OCI-M1 (cell line): ENCODE data around the gene GATAD1.
"Not testable (repeated sequence)": the region's sequence is repeated elsewhere in the genome, so short reads cannot be mapped to it uniquely, and the experiment has no call there.

ENCODE experiments used
- DNase-seq: peaks from one replicate; lab custom pipeline; 2025; lab: John Stamatoyannopoulos, UW

GATAD1 gene

DNA sequence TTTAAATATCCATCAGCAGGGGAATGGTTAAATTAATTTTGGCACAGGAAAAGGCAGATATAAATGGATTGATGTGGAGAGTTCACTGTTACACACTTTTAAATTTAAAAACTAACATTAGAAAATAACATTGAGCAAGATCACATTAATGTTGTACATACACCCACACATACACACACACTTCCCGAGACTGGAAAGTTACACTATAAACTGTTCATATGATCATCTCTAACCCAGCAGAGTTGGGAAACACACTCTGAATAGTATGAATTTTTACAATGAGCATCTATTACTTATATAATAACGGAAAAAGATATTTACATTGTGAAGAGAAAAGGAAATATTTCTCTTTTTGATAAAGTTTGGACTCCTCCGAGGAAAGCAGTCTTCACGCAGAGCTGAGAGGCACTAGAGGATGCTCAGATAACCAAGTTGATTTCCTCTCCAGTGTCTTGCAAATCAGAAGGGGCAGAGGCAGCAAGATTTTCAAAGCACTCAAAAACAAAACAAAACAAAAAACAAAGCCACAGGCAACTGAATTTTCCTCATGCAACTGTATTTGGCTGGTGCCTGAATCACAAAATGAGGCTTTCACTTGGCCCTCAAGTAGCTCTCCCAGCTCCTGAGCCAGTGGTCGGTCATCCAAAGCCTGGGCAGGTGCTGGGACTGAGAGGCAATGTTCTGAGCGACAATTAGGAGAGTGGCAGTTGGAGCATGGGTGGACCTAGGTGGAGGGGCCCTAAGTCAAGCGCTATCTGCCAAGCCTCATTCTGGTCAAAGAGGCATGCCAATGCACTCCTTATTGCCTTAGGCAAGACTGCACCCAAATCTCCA lies 10.5 kb upstream of the GATAD1 start:
- DNase-seq = no peak

DNA sequence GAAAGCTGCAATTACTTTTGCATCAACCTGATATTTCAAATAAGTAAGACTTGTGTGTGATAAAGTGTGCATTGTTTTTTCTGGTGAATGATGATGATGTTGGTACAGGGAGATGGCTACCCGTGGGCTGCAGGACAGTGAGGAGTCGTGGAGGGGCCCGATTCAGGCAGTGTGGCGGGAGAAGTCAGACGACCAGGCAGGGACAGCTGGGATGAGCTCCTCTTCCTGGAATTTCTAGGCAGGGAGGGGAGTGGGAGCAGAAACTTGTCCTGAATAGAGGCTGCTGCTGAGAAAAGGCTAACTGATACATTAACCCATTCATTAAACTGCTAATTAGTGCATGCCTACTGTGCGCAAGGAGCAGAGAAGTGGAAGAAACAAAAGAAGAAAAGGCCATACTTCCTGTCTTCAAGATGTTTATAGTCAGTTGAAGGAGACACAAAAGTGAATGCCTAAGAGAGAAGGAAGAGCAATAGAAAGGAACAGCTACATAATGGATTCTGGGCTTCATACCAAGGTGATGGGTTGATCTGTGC lies 9.3 kb upstream of the GATAD1 start:
- DNase-seq = no peak

DNA sequence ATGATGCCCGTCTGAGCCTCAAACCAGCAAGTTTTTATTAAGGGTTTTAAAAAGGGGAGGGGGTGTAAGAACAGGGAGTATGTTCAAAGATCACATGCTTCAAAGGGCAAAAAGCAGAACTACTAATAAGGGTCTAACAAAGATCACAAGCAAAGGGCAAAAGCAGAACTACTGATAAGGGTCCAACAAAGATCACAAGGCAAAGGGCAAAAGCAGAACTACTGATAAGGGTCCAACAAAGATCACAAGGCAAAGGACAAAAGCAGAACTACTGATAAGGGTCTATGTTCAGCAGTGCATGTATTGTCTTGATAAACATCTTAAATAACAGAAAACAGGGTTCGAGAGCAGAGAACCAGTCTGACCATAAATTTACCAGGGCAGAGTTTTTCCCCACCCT lies 4.6 kb upstream of the GATAD1 start:
- DNase-seq = peak; percentile 100

DNA sequence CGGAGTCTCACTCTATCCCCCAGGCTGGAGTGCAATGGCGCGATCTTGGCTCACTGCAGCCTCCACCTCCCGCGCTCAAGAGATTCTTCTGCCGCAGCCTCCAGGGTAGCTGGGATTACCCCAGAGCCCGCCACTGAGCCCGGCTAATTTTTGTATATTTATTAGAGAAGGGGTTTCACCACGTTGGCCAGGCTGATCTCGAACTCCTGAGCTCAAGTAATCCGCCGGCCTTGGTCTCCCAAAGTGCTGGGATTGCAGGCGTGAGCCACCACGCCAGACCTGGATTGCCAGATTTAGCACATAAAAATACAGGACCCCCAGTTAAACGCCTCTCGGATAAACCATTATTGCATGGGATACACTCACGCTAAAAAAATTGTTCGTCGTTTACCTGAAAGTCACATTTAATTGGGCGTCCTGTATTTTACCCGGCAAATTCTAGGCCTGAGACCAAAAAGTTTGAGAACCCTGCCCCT lies 375 bp upstream of the GATAD1 start:
- DNase-seq = no peak

DNA sequence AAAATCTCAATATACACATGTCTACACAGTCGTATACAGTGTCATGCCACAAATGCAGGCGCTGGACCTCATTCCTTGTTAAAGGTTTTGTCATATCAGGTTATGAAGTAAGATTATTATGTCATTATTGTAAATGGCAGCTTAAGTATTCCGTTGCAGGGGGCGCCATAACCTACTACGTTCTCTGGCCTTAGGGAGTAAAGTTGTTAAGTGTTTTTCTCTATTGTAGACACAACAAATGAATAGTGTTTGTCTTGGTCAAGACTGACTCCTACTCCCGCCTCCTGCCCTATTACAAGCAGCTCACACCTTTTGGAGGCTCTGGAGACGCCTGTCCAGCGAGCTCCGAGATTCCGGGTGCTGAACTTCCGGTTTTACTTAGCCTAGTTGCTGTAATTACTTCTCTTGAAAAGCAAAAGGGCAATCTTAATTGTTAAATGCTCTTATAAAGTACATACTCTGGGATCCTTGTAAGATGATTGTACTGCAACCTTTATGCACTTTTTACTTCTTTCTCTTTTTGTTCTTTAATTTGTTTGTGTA lies 994 bp downstream of the GATAD1 start:
- DNase-seq = peak; percentile 100

DNA sequence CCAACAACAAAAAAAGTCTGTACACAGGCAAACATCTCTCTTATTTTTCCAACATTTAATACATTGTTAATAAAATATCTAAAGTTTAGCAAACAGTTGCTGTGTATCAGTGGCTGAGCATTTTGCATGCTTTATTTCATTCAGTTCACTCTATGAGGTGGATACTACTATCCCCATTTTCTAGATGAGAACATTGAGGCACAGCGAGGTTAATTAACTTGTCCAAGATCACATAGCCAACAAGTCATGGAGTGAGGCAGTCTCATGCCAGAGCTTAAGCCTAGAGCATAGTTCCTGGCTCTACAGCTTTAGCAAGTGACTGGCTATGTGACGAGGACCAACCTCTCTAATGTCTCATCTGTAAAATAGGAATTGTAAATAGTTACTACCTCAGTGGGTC lies 4.4 kb downstream of the GATAD1 start:
- DNase-seq = no peak

DNA sequence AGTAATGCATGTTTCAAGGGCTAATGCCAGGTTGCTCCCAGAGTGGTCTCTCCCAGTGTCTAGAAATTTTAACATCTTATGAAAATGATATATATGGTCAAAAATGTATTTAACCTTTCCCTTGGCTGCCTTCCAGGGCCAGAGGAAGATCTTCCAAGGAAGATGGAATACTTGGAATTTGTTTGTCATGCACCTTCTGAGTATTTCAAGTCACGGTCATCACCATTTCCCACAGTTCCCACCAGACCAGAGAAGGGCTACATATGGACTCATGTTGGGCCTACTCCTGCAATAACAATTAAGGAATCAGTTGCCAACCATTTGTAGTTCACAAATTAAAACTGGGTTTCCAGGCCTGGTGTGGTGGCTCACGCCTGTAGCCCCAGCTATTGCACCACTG lies 9.0 kb downstream of the GATAD1 start:
- DNase-seq = no peak

DNA sequence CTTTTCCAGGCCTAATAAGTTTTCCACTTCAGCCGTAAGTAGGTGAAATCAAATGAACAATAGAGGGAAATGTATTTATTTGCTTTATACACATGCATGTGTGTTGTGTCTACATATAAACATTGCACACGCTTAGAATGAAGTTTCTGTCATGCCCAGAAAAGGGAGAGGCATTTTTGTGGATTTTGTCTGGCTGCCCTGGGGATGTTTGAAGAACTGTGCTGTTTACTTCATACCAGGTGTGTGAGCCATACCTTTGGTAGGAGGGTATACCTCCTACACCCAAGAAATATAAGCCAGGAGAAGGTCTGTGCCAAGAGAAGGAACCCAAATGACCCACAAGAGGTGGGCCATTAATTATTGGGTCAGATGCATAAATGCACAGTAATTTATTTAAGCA lies 12.8 kb downstream of the GATAD1 start:
- DNase-seq = no peak

DNA sequence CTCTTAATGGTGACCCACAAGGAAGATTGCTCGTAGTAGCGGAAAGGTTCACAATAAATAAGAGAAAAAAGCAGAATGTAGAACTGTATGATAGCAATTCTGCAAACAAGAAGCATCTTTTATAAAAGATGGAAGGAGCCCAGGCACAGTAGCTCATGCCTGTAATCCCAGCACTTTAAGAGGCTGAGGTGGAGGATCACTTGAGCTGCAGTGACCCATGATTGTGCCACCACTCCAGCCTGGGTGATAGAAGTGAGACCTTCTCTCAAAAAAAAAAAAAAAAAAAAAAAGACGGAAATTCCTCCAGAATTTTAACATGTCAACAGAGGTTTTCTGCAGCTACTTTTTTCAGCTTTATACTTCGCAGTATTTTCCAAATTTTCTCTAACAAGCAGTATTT lies 13.2 kb downstream of the GATAD1 start:
- DNase-seq = no peak

DNA sequence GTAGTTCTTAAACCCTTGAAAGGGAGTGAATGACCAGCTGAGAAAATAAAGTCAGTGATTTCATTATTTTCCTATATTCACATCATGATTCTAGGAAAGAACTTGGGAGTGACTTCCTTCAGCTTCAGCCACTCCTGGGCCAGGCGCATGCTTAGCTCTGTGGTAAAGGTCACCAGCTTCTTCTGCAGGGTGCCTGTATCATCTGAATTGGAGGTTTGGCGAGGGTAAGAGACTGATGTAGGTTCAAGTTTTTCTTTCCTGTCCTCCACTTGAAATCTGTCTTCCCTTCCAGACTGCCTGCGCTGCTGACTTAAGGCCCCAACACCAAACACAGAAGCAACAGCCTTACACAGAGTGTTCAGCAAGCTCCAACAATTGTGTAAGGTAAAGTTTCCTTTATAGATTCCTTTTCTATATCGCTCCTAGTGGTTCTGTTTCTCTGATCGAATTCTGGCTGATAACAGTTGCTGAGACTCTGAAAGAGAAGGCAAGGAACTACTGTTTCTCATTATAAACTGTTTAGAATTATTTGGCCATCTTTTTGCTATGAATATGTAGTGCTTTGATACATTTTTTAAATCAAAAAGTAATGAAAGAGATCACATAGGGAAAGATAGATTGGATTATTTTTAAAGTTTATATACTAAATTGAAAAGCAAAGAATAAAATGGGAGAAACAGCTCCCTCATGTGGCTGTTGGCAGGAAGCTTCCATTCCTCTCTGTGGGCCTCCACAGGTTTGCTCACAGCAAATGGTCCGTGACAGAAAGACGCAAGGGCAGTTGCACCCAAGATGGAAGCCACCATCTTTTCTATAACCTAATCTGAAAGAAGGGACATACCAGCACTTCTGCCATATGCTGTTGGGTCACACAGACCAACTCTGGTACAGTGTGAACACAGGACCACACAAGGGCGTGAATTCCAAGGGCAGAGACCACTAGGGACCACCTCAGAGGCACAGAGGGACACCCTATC lies 14.0 kb downstream of the GATAD1 start:
- DNase-seq = peak; percentile 100

DNA sequence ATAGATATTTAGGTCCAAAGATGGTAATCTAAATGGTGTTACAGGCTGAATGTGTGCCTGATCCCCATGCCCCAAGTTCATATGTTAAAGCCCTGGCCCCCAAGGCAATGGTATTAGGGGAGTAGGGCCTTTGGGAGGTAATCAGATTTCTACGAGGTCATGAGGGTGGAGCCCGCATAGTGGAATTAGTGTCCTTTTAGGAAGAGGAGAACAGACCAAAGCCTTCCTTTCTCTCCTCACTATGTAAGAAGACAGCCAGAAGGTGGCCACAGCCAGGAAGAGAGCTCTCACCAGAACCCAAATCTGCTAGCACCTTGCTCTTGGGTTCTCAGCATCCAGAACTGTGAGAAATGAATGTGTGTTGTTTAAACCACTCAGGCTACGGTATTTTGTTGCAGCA lies 15.3 kb downstream of the GATAD1 start:
- no peak for DNase-seq

DNA sequence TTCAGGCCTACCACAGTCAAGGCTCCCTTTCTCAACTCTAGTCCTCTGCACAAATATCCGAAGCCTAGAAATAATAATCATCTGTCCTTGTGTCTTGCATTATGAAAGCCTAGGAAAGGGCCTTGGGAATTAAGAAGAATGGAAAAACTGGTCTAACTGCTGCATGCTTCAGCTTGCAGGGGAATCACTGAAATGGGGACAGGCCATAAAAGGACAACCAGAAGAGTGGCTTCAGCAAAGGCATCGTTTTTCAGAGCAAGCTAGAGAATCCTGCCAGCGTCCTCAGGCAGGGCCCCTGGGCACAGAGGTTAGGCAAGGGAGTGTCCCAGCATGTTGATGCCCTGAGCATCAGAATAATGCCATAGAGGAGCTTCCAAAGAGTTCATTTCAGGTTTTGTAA lies 17.2 kb downstream of the GATAD1 start:
- DNase-seq = no peak

DNA sequence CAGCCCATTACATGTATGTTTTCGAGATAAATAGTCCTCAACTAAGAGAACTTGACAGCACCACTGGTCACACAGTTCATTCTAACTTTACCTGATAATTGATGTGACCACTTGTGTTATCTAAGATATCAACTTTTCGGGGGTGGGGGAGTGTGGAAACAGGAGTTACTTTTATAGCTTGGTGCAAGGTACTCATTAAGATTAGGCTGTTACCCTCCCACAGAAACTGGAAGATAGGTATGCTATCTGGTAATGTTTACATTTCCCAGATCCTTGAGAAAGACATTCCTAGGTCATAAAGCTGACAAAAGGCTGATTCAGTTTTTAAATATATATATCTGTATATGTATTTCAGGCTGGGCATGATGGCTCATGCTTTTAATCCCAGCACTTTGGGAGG lies 19.4 kb downstream of the GATAD1 start:
- no peak for DNase-seq

DNA sequence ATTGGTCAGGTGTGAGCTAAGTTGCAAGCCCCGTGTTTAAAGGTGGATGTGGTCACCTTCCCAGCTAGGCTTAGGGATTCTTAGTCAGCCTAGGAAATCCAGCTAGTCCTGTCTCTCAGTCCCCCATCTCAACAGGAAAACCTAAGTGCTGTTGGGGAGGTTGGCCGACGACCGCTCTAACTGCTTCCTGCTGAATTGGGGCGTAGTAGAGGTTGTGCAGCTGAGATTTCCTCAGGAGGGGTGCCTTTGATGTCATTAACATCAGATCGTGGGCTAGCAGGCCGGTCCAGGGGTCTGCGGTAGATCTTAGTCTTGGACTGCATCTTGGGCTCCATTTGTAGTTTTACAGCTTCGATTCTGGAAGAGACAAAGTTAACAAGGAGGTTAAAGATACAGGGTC lies 21.3 kb downstream of the GATAD1 start:
- not testable (repeated sequence) for DNase-seq

DNA sequence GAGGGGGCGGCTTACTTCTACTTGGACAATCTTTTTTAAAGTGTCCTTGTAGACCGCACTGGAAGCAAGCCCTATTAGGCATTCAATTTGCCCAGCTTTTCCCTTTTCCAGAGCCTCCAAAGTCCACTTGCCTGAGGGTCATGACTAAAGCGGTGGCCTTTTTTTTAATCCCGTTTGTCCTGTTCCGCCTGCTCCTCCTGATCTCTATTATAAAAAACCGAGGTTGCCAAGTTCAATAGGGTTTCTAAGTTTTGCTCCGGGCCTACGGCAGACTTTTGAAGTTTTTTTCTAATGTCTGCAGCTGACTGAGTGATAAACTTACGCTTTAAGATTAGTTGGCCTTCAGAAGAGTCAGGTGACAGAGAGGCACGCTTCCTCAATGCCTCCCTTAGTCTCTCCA lies 26.7 kb downstream of the GATAD1 start:
- not testable (repeated sequence) for DNase-seq

DNA sequence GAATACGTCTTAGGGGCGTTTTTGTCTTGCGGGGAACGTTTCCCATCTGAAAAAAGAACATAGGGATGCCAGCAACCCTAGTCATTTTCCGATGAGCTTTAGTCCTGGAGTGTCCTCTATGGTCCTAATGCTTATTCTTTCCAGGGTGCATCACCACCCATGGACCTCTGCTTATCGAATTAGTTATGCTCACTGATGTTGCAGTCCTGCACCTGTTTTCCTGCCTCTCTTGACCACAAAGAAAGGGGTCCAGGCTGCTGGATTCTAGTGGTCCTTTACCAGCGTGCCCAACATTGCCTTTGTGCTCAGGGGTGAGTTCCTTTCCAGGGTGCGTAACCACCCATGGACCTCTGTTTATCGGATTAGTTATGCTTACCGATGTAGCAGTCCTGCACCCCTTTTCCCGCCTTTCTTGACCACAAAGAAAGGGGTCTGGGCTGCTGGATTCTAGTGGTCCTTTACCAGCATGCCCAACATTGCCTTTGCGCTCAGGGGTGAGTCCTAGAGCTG lies 28.0 kb downstream of the GATAD1 start:
- not testable (repeated sequence) for DNase-seq

DNA sequence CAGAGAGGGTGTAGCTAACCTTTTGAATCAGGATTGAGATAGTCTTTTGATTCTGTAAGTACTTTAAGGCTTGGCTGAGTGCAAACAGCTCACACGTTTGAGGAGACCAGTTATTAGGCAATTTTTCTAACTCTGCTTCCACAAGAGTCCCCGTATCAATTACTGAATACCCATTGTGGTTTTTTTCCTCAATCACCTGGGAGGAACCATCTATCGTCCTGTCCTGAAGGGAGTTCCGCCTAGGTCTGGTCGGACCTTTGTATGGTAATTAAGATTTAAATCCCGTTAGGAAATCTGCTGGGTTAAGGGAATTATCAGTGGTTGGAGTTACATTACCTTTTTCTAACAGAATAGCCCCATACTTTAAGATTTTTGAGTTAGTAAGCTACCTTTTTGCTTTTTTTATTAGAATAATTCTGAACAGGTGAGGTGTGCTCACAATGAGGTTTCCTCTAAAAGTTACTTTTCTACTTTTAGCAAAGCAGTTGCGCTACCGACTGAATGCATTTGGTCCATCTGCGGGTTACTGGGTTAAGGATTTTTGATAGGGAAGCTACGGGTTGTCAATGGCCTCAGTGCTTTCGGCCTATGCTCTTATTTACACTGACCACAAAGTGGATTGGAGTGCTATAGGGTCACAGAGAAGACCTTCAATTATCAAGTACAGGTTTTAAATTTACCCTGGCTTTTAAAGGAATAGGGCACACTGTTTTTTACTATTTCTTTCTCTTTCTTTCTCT lies 28.7 kb downstream of the GATAD1 start:
- DNase-seq = not testable (repeated sequence)

DNA sequence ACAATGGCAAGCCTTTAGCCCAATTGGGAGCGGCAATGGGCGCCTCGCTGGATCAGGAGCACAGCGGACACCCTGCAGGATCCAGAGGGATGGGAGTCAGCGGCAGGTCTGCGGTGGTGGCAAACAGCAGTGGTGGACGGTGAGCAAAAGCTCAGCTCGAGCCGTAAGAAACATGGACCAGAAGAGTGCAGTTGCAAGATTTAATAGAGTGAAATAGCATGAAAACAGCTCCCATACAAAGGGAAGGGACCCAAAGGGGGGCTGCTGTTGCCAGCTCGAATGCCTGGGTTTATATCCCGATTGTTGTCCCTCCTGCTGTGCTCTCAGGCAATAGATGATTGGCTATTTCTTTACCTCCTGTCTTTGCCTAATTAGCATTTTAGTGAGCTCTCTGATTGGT lies 30.4 kb downstream of the GATAD1 start, which contains the start of gene ERVW-1:
TSS of gene ERVW-1 (minus strand) at position 266 of the 400 bp plus-strand sequence. CDS start 7,565 bp downstream, outside the sequence.
- not testable (repeated sequence) for DNase-seq

DNA sequence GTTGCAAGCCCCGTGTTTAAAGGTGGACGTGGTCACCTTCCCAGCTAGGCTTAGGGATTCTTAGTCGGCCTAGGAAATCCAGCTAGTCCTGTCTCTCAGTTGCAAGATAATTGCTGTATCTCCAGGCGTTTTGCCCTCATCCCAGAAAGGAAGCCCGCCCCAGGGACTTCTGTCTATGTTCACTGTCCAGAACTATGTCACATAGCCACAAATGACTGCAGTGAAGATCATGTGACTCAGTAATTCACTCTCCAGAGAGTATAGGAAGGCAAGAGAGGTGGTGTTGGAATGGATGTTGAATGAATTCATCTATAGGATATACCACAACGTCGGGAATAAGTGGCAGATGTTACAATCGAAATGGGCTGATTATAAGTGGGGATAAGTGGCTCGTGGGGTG lies 30.8 kb downstream of the GATAD1 start:
- no peak for DNase-seq

DNA sequence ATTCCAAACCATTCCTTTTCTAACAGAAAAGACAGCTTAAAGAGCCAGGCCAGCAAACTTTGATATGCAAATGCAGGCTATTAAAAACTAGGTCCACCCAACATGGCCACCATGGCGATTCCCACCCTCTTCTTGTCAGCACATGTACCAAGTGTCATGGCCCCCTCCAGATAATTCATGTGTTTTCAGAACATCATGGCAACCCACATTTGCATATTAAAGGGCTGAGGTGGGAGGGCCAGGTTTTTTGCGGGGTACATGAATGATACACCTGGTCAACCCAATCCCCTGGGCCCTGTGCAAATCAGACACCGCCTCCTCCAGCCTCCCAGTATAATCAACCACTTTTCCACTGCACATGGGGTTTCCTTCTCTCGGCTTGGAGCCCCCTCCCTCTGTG lies 31.4 kb downstream of the GATAD1 start:
- DNase-seq = no peak

DNA sequence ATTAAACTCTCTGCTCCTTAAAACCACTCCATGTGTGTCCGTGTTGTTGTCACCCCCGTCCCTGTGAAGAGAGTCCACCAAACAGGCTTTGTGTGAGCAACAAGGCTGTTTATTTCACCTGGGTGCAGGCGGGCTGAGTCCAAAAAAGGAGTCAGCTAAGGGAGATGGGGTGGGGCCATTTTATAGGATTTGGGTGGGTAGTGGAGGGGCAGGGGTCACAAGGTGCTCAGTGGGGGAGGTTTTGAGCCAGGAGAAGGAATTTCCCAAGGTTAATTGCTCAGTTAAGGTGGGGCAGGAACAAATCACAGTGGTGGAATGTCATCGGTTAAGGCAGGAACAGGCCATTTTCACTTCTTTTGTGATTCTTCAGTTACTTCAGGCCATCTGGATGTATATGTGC lies 31.9 kb downstream of the GATAD1 start:
- not testable (repeated sequence) for DNase-seq
